RPMI8226 (cell line): ENCODE measurements around the gene ACADM.
A peak's percentile ranks its signal among the peaks of the same experiment; 100 is the strongest.
"Not testable (repeated sequence)": the region's sequence is repeated elsewhere in the genome, so short reads cannot be mapped to it uniquely, and the experiment has no call there.

Source experiments
- DNase-seq: peaks from one replicate; pipeline ENCODE4 v3.0.0-alpha.2; 2015

ACADM gene

GRCh38 chr1:75724472-75725022 lies at the start of gene ACADM:
TSS of gene ACADM (plus strand) at chr1:75724709. CDS start at chr1:75724788, 79 bp downstream.
- peak; percentile 90 for DNase-seq

DNA sequence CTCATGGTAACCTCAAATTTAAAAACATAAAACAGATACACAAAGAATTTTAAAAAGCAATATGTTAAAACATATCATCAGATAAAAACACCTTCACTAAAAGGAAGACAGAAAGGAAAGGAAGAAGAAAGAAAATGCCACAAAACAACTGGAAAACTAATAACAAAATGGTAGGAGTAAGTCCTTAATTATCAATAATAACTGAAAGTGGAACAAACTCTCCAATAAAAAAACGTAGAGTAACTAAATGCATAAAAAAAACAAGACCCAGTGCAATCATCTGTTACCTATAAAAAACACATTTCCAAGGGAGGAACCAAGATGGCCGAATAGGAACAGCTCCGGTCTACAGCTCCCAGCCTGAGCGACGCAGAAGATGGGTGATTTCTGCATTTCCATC lies 47.1 kb upstream of the ACADM start:
- no peak for DNase-seq

GRCh38 chr1:75677964-75678363 lies 46.5 kb upstream of the ACADM start:
- not testable (repeated sequence) for DNase-seq

DNA sequence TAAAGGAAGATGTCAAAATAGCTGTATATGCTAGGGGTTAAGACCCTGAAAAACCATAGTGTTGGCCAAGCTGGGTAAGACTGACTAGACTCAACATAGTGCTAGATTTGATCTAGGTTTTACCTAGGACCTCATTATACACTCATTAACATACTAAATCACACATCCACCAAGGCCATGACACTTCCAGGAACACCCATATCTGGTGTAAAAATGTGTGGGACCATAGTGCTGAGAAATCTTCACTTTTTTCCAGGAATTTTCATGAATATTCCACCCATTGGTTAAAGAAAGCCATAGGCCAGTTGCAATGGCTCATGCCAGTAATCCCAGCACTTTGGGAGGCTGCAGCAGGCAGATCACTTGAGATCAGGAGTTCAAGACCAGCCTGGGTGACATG lies 34.0 kb upstream of the ACADM start:
- no peak for DNase-seq

DNA sequence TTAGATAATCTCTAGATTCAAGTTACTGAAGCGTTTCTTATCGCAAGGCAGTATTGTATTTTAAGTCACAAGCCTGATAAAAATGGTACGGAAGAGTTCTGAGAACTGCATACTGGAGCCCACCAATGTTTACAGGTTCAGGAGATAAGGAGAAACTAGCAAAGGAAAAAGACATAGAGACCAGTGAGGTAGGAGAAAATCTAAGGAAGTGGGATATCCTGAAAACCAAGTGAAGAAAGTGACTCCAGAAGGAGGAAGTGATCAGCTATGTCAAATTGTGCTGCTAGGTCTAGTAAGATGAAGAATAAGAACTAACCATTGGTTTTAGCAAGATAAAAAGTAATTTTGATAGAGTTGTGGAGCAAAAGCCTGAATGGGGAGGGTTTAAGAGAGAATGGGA lies 31.0 kb upstream of the ACADM start:
- no peak for DNase-seq

DNA sequence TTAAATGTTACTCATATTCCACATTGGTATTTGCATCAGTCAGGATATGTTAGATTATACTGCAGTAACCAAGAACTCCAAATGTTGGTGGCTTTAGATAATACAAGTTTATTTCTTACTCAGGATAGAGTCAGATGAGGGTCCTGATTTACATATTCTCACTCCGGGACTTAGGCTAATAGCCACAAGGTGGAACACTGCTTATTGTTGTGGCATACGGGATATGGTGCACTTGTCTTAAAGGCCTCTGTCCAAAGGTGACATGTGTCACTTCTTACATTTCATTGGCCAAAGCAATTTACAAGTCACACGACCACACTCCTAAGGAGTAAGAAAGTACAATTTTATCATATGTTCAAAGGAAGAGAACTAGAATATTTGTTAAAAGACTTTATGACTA lies 28.5 kb upstream of the ACADM start:
- no peak for DNase-seq

GRCh38 chr1:75707191-75707590 lies 17.3 kb upstream of the ACADM start:
- peak; percentile 20 for DNase-seq

DNA sequence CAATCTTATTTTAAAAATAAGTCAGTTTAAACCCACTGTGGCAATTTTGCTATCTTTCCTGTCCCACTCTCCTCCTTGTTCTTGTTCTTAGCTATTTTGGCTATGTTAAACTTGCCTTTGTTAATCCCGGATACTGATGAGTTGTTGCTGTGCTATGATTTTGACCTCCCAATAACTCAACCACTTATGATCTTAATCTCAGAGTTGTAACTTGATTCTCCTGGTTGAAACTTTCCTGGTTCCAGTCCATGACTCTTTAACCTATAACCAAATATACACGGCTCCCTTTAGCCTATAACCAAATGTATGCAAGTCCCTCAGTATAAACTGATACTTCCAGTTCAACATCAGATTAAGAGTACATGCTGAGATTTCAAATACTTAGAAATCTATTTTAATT lies 15.6 kb upstream of the ACADM start:
- DNase-seq = no peak

DNA sequence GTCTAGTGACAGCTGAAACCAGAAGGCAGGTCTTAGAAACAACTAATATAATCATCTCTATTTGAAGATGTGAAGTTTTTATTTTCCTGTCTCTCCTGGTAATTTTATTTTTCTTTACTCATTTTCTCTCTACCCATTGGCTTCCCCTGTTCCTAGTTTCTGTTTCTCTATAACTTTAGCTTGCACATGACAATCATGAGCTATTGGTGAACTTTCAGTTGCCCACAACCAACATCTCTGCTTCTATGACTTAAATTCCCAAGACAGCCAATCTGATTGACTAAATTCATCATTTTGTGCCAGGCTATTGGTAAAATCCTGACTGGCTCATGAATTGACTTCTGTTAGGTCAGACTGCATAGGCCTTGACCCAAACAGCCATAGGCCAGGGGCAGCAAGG lies 13.7 kb upstream of the ACADM start:
- DNase-seq = no peak

DNA sequence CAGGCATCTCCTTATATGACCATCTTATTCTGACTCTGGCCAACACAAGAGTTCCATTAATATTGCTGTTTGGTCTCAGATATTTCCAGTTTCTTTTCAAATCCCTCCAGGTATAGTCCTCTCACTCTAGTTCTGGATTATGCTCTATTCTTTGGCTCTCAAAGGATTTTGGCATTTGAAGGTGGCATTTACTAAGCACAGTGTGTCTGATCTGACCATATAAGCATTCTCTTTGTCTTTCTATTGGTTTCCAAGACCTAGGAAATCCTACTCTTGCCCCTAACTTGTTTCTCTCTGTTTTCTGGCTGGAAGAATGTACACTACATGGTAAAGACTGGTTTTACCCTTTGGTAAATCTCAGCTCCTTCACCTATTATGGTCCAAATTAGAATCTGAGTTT lies 12.7 kb upstream of the ACADM start:
- DNase-seq = no peak

DNA sequence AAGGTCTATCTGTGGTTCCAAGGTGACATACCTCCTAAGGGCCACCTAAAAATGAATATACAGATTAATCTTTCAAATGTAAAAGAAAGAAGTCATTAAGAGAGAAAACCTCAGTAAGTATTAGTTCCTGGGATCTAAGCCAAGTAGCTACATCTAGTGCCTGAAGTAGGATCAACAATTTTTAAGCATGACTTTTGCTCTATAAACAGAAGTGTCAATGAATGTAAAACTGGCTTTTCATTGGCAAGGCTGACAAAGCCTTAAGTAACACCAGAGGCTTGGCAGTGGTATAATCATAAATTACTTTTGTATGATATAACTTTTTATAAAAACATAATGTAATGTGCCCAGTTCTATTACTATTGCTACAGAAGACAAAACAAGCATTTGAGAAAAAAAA lies 12.2 kb upstream of the ACADM start:
- DNase-seq = no peak

DNA sequence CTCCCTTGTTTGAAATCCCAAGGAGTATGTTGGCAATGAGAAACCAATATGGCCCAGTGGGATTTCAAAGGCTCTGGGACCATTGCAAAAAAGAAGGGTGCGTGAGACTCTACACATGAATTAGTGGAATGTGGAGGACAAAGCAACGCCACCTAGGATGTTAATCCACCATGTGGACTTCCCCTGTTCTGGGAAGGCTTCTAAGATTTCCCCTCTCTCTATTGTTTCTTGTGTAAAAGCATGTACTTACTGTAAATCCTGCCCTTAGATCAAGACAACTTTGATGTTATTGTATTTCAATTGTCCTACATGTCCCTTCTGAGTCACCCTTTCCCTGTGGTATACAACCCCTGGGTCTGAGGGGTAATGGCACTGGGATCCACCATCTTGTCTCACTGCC lies 4.7 kb upstream of the ACADM start:
- no peak for DNase-seq

DNA sequence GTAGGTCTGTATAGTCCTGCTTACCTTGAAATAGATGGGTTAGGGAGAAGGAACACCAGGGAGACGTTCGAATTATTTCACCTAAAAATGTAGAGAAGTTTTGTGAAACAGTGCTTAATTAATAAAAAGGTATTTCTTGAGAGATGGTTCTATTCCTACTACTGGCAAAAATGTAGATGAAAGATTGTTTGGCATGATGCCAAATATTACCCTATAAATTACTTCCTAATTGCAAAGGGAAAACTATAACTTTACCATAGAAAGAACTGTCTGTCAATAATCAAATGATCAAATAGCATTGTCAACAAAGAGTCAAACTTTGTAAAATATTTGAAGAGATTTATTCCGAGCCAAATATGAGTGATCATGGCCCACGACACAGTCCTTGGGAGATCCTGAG lies 4.2 kb upstream of the ACADM start:
- DNase-seq = no peak

GRCh38 chr1:75720820-75721219 lies 3.7 kb upstream of the ACADM start:
- no peak for DNase-seq

DNA sequence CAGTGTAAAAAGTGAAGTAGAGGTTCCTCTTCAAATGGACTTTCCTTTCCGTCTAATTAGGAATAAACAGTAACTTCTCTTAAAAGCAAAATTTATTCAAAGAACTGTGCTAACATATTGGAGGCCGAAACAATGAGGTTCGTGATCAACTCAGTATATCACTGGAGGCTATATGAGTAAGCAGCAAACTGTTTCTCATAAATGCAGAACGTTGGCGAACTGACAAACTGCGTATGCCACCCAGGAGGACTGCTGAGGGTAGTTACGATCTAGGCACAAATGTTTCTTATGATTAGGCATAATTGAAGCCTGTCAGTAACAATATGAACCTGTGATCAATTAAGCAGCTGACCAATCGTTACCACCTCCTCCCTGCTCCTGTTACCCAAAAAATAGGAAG lies 2.3 kb upstream of the ACADM start:
- DNase-seq = not testable (repeated sequence)

- no peak for DNase-seq
Measured at GRCh38 chr1:75722966-75723365, 1.5 kb upstream of the ACADM start.

GRCh38 chr1:75723989-75724471 lies 479 bp upstream of the ACADM start:
- DNase-seq = peak; percentile 71

DNA sequence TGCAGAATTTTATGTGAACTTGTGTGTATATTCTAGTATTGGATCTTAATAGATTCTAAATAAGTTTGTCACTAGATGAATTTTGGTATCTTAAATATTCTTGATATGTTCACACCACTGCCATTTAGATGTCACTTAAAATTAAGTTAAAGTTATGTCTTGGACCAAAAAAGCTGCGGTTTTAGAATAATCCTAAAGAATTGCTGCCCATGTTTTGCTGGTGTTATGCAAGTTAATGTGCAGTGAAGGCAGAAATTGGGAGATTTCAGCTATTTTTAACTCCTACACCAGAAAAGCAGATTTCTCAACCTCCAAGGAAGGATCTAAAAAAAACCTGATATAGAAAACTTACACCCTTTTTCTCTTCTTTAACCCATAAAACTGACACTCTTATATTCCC lies 757 bp downstream of the ACADM start:
- peak; percentile 14 for DNase-seq

DNA sequence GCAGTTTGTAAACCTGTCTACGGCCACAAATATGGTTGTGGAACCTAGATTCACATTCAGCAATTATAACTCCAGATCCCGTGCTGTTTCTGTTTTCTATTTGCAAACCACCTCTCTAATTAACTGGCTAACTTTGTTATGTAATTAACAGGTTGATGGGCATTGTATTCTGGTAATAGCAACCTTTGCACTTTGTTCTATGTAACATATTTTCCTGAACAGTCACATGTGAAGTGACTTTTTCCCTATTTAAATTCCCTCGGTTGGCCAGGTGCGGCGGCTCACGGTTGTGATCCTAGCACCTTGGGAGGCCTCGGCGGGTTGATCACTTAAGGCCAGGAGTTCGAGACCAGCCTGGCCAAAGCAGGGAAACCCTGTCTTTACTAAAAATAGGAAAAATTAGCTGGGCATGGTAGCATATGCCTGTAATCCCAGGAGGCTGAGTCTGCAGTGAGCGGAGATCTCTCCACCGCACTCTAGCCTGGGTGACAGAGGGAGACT lies 1.4 kb downstream of the ACADM start:
- DNase-seq = peak; percentile 38

GRCh38 chr1:75727571-75727970 lies 3.1 kb downstream of the ACADM start:
- no peak for DNase-seq

DNA sequence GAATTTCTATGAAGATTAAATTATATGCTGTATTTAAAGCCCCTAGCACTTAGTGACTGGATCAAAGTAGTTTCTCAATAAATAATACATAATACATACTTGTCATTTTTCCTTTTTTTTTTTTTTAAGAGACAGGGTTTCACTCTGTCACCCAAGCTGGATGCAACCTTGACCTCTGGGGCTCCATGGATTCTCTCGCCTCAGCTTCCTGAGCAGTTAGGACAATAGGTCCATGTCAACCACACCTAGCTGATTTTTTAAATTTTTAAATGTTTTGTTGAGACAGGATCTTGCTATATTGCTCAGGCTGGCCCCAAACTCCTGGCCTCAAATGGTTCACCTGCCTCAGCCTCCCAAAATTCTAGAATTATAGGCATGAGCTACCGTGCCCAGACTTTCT lies 5.9 kb downstream of the ACADM start:
- no peak for DNase-seq

DNA sequence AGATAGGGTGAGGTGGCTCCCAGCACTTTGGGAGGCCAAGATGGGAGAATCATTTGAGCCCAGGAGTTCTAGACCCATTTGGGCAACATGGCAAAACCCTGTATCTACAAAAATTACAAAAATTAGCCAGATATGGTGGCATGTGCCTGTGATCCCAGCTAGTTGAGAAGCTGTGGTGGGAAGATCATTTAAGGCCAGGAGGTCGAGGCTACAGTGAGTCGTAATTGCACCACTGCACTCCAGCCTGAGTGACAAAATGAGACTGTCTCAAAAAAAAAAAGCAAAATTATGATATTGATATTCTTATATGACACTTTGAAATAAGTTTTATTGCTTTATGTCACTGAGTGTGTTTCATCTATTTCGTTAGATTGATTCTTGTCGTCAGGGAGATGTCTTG lies 7.4 kb downstream of the ACADM start:
- no peak for DNase-seq

DNA sequence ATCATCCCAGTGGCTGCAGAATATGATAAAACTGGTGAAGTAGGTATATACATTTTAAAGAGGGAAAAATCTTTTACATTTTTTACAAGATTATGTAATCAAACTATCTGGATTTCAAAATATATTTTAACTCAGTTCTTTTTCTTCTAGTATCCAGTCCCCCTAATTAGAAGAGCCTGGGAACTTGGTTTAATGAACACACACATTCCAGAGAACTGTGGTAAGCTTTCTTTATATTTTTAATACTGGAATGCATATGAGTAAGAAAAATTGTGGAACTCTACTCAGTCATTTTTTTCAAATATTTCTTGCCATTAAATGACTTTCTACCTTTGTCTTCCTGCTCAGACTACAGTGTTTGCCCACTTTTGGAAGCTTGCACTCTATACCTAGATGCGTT lies 8.2 kb downstream of the ACADM start:
- no peak for DNase-seq

DNA sequence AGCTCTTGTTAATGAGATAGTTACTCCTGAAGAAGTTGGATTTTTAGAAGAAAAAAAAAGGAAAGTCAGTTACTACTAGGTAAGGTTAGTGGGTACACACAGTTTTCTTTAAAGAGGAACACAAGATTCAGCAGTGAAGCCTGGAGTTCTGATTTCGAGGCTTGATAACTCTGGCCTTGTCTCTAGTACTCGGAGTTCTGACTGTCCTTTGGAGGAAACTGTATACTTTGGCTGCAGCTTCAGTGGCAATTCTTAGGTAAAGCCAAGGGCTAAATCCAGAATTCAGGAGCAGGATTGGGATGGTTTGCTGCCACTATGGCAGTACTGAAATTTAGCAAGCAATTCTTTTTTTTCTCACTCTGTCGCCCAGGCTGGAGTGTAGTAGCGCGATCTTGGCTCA lies 9.2 kb downstream of the ACADM start:
- DNase-seq = no peak

GRCh38 chr1:75736016-75736415 lies 11.5 kb downstream of the ACADM start:
- no peak for DNase-seq
